HL-60 (cell line): Measurements from ENCODE around the gene S1PR3.

Experiments used
- DNase-seq, 2 experiments: peaks; one replicate each; pipeline ENCODE4 v3.0.0-alpha.2; 2010 to 2020; ENCODE audit warnings: low read depth in 1 of 2, low spot score in 1 of 2
- H3K27ac ChIP-seq: fragments of 250-450 bp; sonication (Bioruptor Pico); replicated peaks from 2 replicates; pipeline ENCODE4 v1.5.1; 2020; ENCODE audit warnings: mild to moderate bottlenecking, moderate library complexity
- H3K27me3 ChIP-seq: fragments of 250-450 bp; sonication (Bioruptor Pico); 2 replicates; pipeline ENCODE4 v1.5.1; 2021; ENCODE audit warnings: mild to moderate bottlenecking, moderate library complexity; ENCODE audit not compliant: insufficient read depth, poor library complexity, severe bottlenecking
- H3K4me3 ChIP-seq: replicated peaks from 2 replicates; pipeline ENCODE4 v1.5.1; 2011; ENCODE audit warnings: mild to moderate bottlenecking, control low read depth, low read length; ENCODE audit not compliant: insufficient read depth
- CTCF ChIP-seq: IDR thresholded peaks from one replicate; pipeline ENCODE4 v1.5.1; 2011; ENCODE audit warnings: low read length, control low read depth, inconsistent platforms; ENCODE audit not compliant: insufficient read depth
- GABPA ChIP-seq: IDR thresholded peaks from 2 replicates; pipeline ENCODE4 v1.6.1; 2012; ENCODE audit warnings: low read depth
- POLR2AphosphoS5 ChIP-seq: IDR thresholded peaks from 2 replicates; pipeline ENCODE4 v1.6.1; 2012; ENCODE audit warnings: low read depth
- REST ChIP-seq: IDR thresholded peaks from 2 replicates; pipeline ENCODE4 v1.6.1; 2012; ENCODE audit warnings: low read depth; ENCODE audit not compliant: insufficient replicate concordance
- SPI1 ChIP-seq: IDR thresholded peaks from 2 replicates; pipeline ENCODE4 v1.6.1; 2012; ENCODE audit warnings: low read depth, mild to moderate bottlenecking, borderline replicate concordance

The S1PR3 gene

GRCh38 chr9:88979021-88979420 lies 12.2 kb upstream of the S1PR3 start:
- DNase-seq, result no peak
- TF ChIP-seq GABPA (no peak), POLR2AphosphoS5 (no peak), CTCF (no peak), REST (no peak), SPI1 (no peak)

GRCh38 chr9:88979791-88980190 lies 11.5 kb upstream of the S1PR3 start:
- Histone ChIP-seq H3K27me3 (no peaks in the 10 kb centered on the region), H3K4me3 (no peak overlapping the region), H3K27ac (no peak overlapping the region)
- TF ChIP-seq POLR2AphosphoS5 (no peak), REST (no peak), CTCF (no peak), SPI1 (no peak), GABPA (no peak)
- no peak for DNase-seq

More at GRCh38 chr9:88979021-88979420, 12.2 kb upstream of the S1PR3 start:
- H3K4me3 ChIP-seq, result no peak overlapping the region
- H3K27ac ChIP-seq, result no peak overlapping the region
- H3K27me3 ChIP-seq, result no peaks in the 10 kb centered on the region

GRCh38 chr9:88980740-88981203 lies 10.5 kb upstream of the S1PR3 start:
- Histone ChIP-seq H3K27me3 (no peaks in the 10 kb centered on the region), H3K27ac (no peak overlapping the region), H3K4me3 (no peak overlapping the region)
- no peak for DNase-seq
- no peak for TF ChIP-seq GABPA
- no peak for TF ChIP-seq SPI1
- TF ChIP-seq CTCF, result no peak
- TF ChIP-seq POLR2AphosphoS5, result no peak
- no peak for TF ChIP-seq REST
